Endothelial cell of umbilical vein (primary cell): ENCODE measurements around the gene MALSU1.
"Not testable (repeated sequence)": the region's sequence is repeated elsewhere in the genome, so short reads cannot be mapped to it uniquely, and the experiment has no call there.

Experiments used
- CTCF ChIP-seq, 2 donors: IDR thresholded peaks; 1 replicate in 1 of 2; 2 replicates in 1 of 2; pipeline ENCODE4 v1.5.1; 2011; ENCODE audit warnings: low read length in 2 of 2, mild to moderate bottlenecking in 2 of 2, moderate library complexity in 2 of 2, control low read depth in 1 of 2, inconsistent platforms in 1 of 2, low read depth in 1 of 2; ENCODE audit not compliant: insufficient read depth in 1 of 2; ENCODE audit errors: extremely low read depth in 1 of 2
- EZH2 ChIP-seq: IDR thresholded peaks from 2 replicates; pipeline ENCODE4 v1.6.1; 2012; ENCODE audit warnings: borderline replicate concordance, low read depth, mild to moderate bottlenecking, moderate library complexity, low read length, inconsistent platforms; ENCODE audit not compliant: severe bottlenecking
- FOS ChIP-seq: IDR thresholded peaks from 2 replicates; pipeline ENCODE4 v1.6.1; 2011; ENCODE audit warnings: mild to moderate bottlenecking, low read length, moderate library complexity, borderline replicate concordance; ENCODE audit not compliant: insufficient read depth
- JUN ChIP-seq: IDR thresholded peaks from 2 replicates; pipeline ENCODE4 v1.6.1; 2011; ENCODE audit warnings: borderline replicate concordance, low read depth; ENCODE audit not compliant: insufficient read length, insufficient read depth
- MAX ChIP-seq: IDR thresholded peaks from 2 replicates; pipeline ENCODE4 v1.6.1; 2011; ENCODE audit not compliant: insufficient read depth, insufficient read length
- MYC ChIP-seq: IDR thresholded peaks from one replicate; pipeline ENCODE4 v1.6.1; 2011; ENCODE audit warnings: mild to moderate bottlenecking, low read depth, low read length
- POLR2A ChIP-seq: IDR thresholded peaks from 2 replicates; pipeline ENCODE4 v1.6.1; 2012; ENCODE audit warnings: low read depth, mild to moderate bottlenecking, control low read depth, low read length
- POLR2AphosphoS5 ChIP-seq: IDR thresholded peaks from 2 replicates; pipeline ENCODE4 v1.6.1; 2012; ENCODE audit warnings: low read depth, mild to moderate bottlenecking, control low read depth, low read length, moderate library complexity; ENCODE audit not compliant: insufficient read depth

- TF ChIP-seq CTCF (IDR thresholded peaks at IDR 0.05; ENCODE audit: extremely low read depth in 1 of 2, insufficient read depth in 1 of 2, low read depth in 1 of 2, low read length in 2 of 2); MAX; JUN; EZH2; POLR2A; POLR2AphosphoS5; MYC; FOS: not testable (repeated sequence)
Measured at GRCh38 chr7:23312141-23312540, 13.0 kb downstream of the MALSU1 start.
